ENCODE results near the gene SF3A2. TPM values are rescaled to one million over a fixed set of nuclear protein-coding genes. Genes with fewer than 3 reads are reported as not detected.

Gene SF3A2
- total RNA-seq, 1 experiment from 2014 or later: 184 TPM

DNA sequence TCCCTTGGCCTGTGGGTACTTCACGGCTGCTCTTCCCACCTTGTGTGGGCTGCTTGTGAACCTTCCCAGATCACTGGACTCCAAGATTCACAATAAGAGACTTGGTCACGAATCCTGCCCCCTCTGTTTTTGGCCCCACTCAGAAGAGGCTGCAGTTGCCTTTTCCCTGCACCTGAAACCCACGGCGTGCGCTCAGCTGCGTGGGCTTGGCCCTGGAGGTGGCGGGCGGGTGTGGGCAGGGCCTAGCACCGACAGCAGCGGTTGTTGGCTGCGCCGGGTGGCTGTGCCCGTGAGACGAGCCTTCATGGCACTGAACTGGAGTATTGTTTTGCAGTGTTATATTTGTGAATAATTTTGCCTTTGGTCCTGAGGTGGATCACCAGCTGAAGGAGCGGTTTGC is 34.3 kb upstream of the SF3A2 start:
- POLR2A ChIA-PET: no interaction called here
- Mint-ChIP-seq H3K4me1 (no peaks in the 10 kb centered on the region), H3K9me3 (no peaks in the 10 kb centered on the region), H3K27ac (peak overlapping the region; percentile 72), H3K27me3 (ENCODE audit: low read depth) (no peaks in the 10 kb centered on the region), H3K36me3 (peaks cover 14% of the 10 kb centered on the region), H3K4me3 (no peak overlapping the region)
- TF ChIP-seq FOXK1 (CRISPR knock-in tag; IDR thresholded peaks at IDR 0.05) (no peak), NFE2L1 (CRISPR knock-in tag; IDR thresholded peaks at IDR 0.05) (no peak)
- CTCF ChIA-PET: no interaction called here
- no peak for ATAC-seq
- DNase-seq (ENCODE audit: low spot score): no peak

DNA sequence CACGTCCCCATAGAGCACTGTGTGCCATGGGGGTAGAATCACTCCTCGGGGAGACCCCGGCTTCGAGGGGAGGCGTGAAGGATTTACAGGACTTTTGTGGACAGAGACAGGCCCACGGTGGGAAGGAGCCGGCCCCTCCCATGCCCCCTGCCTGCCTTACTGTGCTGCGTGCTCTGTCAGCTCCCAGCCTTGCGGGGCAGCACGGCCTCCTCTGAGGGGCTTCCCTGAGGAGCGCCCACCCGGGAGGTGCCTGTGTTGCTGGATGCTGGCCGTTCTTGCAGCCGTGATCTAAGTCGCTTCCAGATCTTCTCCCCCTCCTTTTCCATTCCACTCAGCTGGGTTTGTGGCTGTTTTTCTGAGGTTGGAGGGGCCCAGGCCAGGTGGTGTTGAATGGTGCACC is 29.6 kb upstream of the SF3A2 start:
- ChIA-PET CTCF (interaction anchor here (0.8 to 1.1 kb wide), 2 partner anchors 14 to 51 kb away, joined by 3 read pairs; no protein-coding TSS in a partner anchor), POLR2A (no interaction called here)
- TF ChIP-seq, protein P1, sequence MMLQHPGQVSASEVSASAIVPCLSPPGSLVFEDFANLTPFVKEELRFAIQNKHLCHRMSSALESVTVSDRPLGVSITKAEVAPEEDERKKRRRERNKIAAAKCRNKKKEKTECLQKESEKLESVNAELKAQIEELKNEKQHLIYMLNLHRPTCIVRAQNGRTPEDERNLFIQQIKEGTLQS (CRISPR knock-in tag; conservative IDR thresholded peaks at IDR 0.05): no peak
- TF ChIP-seq, protein P2, sequence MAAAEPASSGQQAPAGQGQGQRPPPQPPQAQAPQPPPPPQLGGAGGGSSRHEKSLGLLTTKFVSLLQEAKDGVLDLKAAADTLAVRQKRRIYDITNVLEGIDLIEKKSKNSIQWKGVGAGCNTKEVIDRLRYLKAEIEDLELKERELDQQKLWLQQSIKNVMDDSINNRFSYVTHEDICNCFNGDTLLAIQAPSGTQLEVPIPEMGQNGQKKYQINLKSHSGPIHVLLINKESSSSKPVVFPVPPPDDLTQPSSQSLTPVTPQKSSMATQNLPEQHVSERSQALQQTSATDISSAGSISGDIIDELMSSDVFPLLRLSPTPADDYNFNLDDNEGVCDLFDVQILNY (CRISPR knock-in tag; IDR thresholded peaks at IDR 0.05): no peak
- TF ChIP-seq TCF7 (CRISPR knock-in tag; IDR thresholded peaks at IDR 0.05; ENCODE audit: low read depth): no peak
- TF ChIP-seq ZBTB21 (CRISPR knock-in tag; IDR thresholded peaks at IDR 0.05; ENCODE audit: borderline replicate concordance): no peak
- TF ChIP-seq, protein P3, sequence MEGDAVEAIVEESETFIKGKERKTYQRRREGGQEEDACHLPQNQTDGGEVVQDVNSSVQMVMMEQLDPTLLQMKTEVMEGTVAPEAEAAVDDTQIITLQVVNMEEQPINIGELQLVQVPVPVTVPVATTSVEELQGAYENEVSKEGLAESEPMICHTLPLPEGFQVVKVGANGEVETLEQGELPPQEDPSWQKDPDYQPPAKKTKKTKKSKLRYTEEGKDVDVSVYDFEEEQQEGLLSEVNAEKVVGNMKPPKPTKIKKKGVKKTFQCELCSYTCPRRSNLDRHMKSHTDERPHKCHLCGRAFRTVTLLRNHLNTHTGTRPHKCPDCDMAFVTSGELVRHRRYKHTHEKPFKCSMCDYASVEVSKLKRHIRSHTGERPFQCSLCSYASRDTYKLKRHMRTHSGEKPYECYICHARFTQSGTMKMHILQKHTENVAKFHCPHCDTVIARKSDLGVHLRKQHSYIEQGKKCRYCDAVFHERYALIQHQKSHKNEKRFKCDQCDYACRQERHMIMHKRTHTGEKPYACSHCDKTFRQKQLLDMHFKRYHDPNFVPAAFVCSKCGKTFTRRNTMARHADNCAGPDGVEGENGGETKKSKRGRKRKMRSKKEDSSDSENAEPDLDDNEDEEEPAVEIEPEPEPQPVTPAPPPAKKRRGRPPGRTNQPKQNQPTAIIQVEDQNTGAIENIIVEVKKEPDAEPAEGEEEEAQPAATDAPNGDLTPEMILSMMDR (IDR thresholded peaks at IDR 0.05): no peak
- TF ChIP-seq, protein P4, sequence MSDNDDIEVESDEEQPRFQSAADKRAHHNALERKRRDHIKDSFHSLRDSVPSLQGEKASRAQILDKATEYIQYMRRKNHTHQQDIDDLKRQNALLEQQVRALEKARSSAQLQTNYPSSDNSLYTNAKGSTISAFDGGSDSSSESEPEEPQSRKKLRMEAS (CRISPR knock-in tag; IDR thresholded peaks at IDR 0.05): no peak
- TF ChIP-seq ATF1 (CRISPR knock-in tag; IDR thresholded peaks at IDR 0.05): no peak
- no peak for TF ChIP-seq ZNF317 (CRISPR knock-in tag; IDR thresholded peaks at IDR 0.05; ENCODE audit: borderline replicate concordance, low read depth)
- no peak for TF ChIP-seq ZNF219 (CRISPR knock-in tag; IDR thresholded peaks at IDR 0.05; ENCODE audit: borderline replicate concordance)
- no peak for TF ChIP-seq NR2C2 (CRISPR knock-in tag; IDR thresholded peaks at IDR 0.05)
- TF ChIP-seq, protein P5, sequence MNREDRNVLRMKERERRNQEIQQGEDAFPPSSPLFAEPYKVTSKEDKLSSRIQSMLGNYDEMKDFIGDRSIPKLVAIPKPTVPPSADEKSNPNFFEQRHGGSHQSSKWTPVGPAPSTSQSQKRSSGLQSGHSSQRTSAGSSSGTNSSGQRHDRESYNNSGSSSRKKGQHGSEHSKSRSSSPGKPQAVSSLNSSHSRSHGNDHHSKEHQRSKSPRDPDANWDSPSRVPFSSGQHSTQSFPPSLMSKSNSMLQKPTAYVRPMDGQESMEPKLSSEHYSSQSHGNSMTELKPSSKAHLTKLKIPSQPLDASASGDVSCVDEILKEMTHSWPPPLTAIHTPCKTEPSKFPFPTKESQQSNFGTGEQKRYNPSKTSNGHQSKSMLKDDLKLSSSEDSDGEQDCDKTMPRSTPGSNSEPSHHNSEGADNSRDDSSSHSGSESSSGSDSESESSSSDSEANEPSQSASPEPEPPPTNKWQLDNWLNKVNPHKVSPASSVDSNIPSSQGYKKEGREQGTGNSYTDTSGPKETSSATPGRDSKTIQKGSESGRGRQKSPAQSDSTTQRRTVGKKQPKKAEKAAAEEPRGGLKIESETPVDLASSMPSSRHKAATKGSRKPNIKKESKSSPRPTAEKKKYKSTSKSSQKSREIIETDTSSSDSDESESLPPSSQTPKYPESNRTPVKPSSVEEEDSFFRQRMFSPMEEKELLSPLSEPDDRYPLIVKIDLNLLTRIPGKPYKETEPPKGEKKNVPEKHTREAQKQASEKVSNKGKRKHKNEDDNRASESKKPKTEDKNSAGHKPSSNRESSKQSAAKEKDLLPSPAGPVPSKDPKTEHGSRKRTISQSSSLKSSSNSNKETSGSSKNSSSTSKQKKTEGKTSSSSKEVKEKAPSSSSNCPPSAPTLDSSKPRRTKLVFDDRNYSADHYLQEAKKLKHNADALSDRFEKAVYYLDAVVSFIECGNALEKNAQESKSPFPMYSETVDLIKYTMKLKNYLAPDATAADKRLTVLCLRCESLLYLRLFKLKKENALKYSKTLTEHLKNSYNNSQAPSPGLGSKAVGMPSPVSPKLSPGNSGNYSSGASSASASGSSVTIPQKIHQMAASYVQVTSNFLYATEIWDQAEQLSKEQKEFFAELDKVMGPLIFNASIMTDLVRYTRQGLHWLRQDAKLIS (CRISPR knock-in tag; IDR thresholded peaks at IDR 0.05; ENCODE audit: borderline replicate concordance): no peak
- TF ChIP-seq, protein P6, sequence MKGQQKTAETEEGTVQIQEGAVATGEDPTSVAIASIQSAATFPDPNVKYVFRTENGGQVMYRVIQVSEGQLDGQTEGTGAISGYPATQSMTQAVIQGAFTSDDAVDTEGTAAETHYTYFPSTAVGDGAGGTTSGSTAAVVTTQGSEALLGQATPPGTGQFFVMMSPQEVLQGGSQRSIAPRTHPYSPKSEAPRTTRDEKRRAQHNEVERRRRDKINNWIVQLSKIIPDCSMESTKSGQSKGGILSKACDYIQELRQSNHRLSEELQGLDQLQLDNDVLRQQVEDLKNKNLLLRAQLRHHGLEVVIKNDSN (CRISPR knock-in tag; IDR thresholded peaks at IDR 0.05): no peak
- ATAC-seq: no peak
- Mint-ChIP-seq H3K4me3 (no peak overlapping the region), H3K27ac (no peak overlapping the region), H3K9me3 (no peaks in the 10 kb centered on the region), H3K36me3 (peaks cover 24% of the 10 kb centered on the region), H3K27me3 (ENCODE audit: low read depth) (no peaks in the 10 kb centered on the region), H3K4me1 (no peaks in the 10 kb centered on the region)
- DNase-seq (ENCODE audit: low spot score): no peak
